Activated CD4-positive, alpha-beta T cell treated with anti-CD3 and anti-CD28 coated beads for 24 hours (primary cell): ENCODE data around the gene HLF.

ENCODE experiments used
- DNase-seq, 2 donors: peaks; one replicate each; pipeline ENCODE4 v3.0.0-alpha.2; 2020; ENCODE audit warnings: low read depth in 2 of 2

HLF gene

GRCh38 chr17:55274355-55275255 lies 9.8 kb downstream of the HLF start:
- DNase-seq: no peak

- DNase-seq: no peak
These were observed 11.4 kb downstream of the HLF start for GRCh38 chr17:55275894-55276804.

GRCh38 chr17:55278173-55278961 lies 13.6 kb downstream of the HLF start:
- DNase-seq: no peak

- DNase-seq: no peak
These were observed 14.4 kb downstream of the HLF start for GRCh38 chr17:55279203-55279602.

GRCh38 chr17:55279788-55280187 lies 15.0 kb downstream of the HLF start:
- DNase-seq: no peak

GRCh38 chr17:55280212-55280611 lies 15.5 kb downstream of the HLF start:
- DNase-seq: no peak

- no peak for DNase-seq
These were observed 17.1 kb downstream of the HLF start for GRCh38 chr17:55281649-55282378.

GRCh38 chr17:55282379-55282702 lies 17.6 kb downstream of the HLF start:
- DNase-seq: no peak

GRCh38 chr17:55282741-55283140 lies 18.0 kb downstream of the HLF start:
- no peak for DNase-seq

- no peak for DNase-seq
These were observed 18.7 kb downstream of the HLF start for GRCh38 chr17:55283256-55283965.

GRCh38 chr17:55284001-55284884 lies 19.5 kb downstream of the HLF start:
- no peak for DNase-seq

GRCh38 chr17:55284944-55285339 lies 20.2 kb downstream of the HLF start:
- DNase-seq: no peak

GRCh38 chr17:55285340-55286301 lies 20.9 kb downstream of the HLF start:
- no peak for DNase-seq

- no peak for DNase-seq
These were observed 22.2 kb downstream of the HLF start for GRCh38 chr17:55286681-55287589.

GRCh38 chr17:55288356-55289105 lies 23.8 kb downstream of the HLF start:
- no peak for DNase-seq

- DNase-seq: no peak
These were observed 24.3 kb downstream of the HLF start for GRCh38 chr17:55289106-55289446.

- no peak for DNase-seq
These were observed 25.2 kb downstream of the HLF start for GRCh38 chr17:55289978-55290377.
